NCI-H2081 (cell line): Measurements from ENCODE around the gene TMEM220.

Experiments used
- DNase-seq, 2 experiments: peaks; one replicate each; lab custom pipeline; 2025; lab: John Stamatoyannopoulos, UW

TMEM220 gene

DNA sequence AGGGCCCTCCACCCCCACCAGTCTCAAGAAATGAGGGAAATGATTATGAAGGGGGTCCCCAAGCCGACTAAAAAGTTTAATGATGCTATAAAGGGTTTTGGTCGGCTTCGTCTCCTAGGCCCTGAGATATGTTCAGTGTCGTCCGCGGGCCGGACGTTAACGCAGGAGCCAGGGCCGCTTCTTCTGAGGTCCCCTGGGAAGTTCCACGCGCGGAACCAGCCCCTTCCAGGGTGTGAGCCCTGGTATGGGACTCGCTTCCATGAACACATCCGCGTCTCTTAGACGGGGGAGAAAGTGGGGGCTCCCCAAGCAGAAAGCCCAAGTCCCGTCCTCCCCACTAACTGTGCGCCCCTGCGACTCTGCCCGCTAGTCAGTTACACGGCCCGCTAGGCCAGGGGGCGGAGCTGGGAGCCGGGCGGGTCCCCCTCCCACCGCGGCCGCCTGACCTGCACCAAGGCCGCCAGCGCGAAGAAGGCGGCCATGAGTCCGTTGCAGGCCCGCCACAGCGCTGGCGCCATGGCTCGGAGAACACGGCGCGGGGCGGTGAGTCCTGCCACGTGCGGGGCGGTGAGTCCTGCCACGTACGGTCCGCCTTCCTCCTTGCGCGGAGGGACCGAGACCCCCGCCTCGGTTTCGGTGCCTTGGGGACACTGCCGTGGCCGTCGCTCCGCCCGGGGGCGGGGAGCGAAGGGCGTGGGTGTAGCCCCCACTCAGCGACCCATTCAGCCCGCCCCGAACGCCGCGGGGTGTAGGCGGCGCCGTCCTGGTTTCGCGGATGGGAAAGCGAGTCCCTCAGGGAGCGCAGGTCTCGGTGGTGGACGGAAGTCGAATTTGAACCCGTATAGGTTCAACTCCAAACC lies at the start of gene TMEM220:
TMEM220 (minus strand) TSS at position 690 of the 860 bp plus-strand sequence; CDS start at position 518, 172 bp downstream.
- DNase-seq: no peak

DNA sequence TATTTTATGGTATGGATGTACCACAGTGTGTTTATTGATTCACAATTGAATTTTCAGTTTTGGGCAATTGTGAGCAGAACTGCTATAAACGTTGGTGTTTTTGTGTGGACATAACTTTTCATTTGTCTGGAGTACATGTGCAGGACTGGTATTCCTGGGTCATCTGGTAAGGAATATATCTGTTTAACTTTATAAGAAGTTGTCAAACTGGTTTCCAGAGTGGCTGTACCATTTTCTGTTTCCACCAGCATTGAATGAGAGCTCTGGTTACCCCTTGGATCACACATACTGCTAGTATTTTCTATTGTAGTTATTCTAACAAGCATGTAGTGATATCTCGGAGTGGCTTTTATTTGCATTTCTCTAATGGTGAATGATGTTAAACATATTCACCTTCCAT lies 49.8 kb upstream of the TMEM220 start:
- no peak for DNase-seq

DNA sequence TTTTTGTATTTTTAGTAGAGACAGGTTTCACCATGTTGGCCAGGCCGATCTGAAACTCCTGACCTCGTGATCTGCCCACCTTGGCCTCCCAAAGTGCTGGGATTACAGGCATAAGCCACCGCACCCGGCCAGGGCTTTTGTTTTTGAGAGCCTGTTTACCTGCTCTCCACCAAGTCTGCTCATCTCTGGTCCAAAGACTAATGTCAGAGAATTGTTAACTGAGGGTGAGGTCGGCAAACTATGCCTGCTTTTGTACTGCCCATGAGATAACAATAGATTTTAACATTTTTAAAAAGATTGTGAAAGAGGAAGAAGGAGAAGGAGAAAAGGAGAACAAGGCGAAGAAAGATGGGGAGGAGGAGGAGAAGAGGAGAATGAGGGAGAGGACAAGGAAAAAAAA lies 48.1 kb upstream of the TMEM220 start:
- no peak for DNase-seq

DNA sequence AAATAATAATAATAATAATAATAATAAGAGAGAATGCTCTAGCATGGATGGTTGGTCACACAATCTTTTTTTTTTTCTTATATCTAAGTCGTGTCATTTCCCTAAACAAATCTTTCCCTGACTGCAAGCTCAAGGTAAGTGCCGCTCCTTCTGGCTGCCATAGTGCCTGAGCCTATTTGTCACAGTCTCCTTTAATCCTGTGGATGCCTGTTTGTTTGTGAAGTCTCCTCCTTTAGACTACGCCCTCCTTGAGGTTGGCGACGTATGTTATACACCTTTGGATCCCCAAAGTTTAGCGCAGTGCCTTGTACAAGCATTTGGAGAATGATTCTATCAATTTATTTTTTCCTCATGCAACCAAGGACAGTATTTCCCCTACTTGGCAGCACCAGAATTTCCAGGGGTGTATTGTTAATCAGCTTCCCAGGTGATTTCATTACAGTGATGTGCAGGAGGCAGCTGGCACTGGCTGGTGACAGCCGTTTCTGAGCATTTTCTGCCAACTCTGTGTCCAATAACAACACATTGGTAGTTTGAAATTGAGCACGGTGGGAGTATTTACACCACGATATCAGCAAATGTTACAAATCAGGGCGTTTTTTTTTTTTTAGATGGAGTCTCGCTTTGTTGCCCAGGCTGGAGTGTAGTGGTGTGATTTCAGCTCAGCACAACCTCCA lies 47.4 kb upstream of the TMEM220 start:
- DNase-seq: no peak

DNA sequence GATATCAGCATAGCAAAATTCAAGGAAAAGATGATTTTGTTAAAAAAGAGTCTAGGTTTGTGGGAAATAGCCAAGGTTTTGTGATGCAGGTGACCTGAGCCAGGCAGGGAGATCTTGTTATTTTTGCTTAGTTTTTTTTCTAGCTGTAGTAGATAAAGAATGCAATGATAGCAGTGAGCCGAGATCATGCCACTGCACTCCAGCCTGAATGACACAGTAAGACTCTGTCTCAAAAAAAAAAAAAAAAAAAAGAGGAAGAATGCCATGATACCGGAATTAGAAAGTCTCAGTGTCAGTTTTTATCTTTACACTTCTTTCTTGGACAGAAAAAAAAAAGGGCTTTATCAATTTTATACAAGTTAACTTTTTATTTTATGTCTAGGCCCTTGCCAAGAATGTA lies 46.6 kb upstream of the TMEM220 start:
- no peak for DNase-seq

DNA sequence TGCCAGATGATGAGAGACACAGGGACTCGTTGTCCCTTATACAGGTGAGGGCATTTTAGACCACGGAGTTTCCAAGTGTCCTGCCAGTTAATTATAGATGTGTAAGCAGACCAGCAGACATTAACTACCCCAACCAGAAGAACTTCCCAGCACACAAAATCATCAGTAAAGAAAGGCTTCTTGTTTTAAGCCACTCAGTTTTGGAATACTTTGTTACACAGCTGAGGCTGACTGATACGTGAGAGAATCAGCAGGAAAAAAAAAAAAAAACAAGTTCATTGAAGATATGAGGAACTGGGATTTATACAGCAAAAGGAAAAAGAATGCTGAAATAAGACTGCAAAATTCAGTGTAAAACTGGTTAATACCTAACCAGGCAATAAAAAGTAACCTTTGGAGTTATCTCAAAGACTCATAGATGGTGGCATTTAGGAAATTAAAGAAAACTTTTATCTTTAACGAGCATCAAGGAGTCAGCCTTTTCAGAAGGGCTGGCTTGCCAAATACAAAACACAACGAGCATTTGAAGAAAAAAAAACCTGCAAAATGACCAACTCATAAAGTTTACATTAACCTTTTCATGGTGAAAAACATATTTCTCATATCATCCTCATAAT lies 46.0 kb upstream of the TMEM220 start:
- DNase-seq: no peak

DNA sequence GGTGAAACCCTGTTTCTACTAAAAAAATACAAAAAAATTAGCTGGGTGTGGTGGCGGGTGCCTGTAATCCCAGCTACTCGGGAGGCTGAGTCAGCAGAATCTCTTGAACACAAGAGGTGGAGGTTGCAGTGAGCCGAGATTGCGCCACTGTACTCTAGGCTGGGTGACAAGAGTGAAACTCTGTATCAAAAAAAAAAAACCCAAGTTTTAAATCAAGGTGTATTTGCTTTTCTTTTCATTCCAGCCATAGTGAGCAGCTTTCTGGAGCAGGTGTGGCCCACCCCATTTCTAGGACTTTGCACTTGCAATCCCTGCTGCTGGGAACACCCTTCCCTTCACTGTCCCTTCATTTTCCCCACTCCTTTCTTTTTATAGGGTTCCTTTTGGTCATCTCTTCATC lies 45.2 kb upstream of the TMEM220 start:
- DNase-seq: no peak

DNA sequence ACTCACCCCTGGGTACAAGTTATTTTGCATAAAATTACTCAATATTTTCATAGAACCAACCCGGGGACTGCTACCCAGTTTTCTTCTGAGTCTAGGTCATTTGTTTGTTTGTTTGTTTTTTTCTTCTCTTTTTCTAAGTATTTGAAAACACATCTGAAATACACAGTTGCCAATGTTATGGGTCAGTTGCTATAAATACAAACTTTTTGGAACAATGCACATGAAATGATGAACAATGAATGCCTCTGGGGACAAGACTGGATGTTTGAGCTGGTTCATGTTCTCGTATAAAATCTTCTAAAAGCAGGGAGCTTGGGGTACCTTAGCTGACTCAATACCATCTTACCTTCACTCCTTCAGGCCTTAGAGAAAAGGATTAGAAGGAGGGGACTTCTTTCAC lies 43.6 kb upstream of the TMEM220 start:
- DNase-seq: no peak

DNA sequence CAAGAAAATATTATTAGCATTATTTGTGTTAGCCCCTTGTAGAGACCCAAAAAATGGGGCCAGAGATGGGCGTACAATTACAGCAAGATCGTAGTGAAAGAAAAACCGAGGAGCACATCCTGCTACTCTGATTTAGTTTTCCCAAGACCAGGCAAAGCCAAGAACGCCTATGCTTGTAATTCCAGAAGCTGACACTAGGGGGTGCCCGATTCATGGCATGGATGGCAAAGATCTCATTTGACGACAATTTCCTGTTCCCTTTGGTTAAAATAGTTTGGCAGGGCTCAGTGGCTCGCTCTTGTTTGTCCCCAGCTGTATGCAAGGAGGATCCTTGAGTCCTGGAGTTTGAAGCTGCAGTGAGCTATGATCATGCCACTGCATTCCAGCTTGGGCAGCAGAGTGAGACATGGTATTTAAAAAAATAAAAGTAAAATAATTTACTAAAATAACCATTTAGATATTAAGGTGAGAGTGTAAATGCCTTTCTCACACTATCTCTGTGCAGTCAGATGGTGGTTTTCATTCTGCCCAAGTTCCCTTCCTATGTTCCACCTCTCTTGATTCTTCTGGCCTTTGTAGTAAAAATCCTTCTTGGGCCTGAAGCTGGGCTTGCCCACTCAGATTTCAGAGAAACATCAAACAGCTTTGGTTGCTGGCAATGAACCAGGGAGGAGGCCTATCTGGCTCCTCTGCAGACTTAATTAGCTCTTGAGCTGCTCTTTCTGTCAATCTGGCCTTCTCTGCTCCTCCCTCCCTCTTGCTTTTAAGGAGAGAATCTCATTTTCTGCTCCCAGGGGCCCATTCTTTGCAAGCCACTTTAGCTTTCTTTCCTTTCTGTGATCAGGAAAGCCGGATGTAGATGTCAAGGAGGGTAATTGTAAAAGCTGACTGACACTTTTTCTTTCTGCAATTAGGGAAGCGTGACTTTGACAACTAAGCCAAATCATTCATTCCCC lies 42.9 kb upstream of the TMEM220 start:
- no peak for DNase-seq

DNA sequence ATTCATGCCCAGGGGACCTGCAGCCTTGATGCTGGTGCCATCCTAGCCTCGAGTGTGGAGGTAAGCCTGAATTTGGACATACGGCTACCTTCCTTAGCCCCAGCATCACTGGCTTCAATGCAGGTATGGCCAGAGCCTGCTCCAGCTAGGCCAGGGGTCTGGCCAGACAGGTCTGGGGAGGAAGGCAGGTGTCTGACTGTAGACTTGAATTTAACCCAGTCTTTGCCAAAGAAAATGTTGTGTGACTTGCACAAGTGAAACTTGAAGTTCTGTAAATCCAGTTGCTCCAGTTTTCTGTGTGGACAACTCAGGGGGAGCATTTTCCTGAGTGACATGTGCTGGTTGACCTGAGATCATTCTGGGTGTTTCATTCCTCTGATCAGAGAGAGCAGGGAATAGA lies 41.3 kb upstream of the TMEM220 start:
- no peak for DNase-seq

DNA sequence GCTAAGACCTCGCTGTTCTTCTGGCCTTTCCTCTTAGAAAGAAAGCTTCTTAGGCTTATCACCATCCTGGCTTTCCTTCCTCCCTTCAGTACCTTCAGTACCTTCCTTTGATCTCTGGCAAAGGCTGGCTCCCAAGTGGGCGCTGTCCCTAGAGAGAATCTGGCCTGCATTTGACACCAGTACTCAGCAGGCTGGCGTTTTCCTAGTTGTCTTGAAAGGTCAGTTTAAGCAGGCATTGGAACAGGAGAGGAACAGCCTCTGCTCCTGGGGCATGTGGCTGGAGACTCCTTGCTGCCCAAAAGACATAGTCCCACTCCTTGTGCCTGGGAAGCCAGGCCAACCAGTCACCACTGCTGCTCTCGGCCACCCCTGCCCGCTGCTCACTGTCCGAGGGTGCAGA lies 40.0 kb upstream of the TMEM220 start:
- no peak for DNase-seq

DNA sequence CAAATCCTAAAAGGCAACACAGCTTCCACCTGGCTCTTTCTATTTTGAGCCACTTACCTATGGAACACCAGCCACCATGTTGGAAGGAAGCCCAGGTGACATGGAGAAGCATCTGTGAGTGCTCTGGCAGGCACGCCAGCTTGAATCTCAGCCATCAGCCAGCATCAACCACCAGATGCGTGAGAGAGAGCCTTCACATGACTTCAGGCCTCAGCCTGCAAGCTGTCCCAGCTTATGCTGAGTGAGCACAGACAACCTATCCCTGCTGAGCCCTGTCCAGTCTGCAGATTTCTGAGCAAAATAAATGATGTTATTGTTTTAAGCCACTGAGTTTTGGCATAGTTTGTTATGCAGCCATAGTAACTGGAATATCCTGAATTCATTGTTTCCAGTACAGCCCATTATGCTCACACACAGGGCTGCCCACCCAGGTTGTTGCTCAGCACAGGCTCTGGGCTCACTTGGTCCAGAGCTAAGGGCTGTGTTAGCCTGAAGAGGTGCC lies 39.0 kb upstream of the TMEM220 start:
- DNase-seq: no peak

DNA sequence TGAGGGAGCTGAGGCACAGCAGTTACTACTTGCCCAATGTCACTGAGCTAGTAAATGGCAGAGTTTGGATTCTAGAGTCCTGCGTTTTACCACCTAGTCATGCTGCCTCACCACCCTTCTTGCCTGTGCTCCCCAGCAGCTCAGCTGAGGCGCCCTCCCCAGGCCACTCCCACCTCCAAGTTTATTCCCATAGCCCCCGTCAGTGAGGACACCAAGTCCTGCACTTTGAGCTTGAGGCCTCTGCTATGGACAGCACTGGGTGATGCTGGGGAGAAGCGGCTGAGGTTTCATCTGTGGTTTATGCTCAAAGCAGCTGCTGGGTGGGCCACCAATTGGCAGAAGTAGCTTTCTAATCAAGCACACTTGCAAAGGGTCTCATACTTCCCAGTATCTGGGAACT lies 37.4 kb upstream of the TMEM220 start:
- DNase-seq: no peak

DNA sequence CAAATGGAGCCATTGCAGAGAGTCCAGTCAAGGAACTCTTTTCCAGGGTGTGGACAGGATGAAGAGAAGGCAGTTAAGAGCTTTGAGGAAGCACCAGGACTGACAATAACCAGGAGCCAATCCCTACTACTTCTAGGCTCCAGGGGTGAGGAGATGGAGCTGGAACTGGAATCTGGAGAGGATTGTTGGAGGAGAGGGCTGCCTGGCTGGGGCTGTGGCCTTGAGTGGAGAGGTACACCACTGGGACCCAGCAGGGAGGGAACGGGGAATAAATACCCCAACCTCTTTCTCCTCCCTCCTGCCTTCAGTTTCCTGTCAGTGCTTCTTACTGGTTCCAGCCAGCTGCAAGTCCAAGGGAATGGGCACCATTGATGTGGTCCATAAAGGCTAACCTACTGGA lies 32.2 kb upstream of the TMEM220 start:
- DNase-seq: no peak

DNA sequence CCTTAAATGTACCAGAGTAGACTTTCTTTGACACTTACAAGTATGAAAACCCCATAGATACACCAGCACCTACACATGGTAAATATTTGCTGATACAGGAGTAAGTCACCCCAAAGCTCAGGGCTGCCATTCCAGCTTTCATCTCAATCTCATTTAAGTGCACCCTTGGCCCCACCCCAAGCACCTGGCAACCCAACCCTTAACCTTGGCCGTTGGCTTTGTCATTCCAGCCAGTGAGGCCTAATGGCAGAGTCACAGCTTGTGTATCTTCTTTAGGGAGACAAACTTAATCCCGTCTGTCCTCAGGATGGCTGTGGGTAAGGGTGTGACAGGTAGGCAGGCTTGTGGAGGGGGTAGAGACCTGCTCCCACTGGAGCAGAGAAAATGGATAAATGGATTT lies 31.5 kb upstream of the TMEM220 start:
- DNase-seq: no peak

DNA sequence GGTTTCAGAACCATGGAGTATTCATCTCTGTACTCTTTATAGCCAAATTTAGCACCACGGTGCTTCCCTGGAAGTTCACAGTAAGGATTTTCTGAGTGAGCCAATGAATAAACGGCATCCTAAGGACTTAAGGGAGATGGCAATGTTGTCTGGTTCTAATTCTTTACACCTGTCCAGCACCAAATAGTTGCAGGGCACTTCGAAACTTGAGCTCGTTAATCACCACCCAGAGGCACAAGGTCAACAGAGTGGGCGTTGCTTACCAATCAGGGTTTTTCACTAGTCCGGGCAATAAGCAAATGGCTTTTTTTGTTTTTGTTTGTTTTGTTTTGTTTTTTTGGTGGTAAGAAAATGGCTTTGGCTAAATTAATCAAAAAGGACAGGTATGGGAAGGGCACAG lies 28.2 kb upstream of the TMEM220 start:
- DNase-seq: no peak

DNA sequence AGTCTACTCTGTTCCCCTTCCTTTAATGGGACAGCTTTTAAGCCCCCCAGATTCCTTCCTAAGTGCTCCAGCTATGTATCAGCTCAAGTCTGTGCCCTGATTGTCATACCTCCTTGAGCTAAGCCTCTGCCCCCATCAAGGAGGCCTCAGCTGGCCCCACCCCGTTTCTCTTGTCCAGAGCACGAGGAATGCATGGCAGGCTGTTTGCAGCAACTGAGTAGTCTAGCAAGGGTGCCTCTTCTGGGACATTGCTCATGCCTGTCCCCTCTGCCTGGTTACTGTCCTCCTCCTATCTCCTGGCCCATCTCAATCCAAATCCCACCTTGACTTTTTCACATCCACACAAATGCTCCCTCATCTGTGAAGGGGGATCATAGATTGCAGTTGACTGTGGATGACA lies 27.8 kb upstream of the TMEM220 start:
- DNase-seq: no peak

DNA sequence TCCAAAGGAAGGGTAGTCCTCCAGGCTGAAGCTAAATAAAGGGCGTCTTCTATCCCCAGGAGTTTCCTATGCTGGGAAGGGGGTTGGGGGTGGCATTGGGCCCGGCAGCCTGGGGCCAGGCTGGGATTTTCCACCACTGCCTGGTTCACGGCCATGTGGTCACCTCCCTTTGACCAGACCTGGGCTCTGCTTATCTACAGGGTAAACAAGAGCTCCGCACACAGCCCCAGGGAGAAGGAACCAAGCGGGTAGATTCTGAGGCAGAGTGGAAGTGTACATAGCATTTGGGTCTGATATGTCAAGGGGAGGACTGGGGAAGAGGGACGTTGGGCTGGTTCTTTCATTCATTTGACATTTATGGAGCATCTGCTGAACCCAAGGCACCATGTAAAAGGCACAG lies 27.2 kb upstream of the TMEM220 start:
- no peak for DNase-seq

DNA sequence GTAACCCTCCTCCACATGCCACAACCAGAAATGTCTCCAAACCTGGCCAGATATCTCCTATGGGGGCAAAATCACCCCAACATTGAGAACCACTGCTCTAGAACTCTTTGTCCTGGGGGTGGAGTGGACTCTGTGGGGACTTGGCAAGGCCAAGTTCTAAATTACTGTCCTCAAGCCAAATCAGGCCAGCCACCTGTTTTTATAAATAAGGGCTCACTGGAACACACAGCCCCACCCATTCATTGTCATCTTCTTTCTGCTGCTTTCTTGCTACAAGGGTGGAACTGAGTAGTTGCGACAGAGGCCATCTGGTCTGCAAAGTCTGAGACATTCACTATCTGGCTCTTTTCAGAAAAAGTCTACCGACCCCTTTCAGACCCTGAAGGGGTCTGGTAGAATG lies 26.8 kb upstream of the TMEM220 start:
- no peak for DNase-seq

DNA sequence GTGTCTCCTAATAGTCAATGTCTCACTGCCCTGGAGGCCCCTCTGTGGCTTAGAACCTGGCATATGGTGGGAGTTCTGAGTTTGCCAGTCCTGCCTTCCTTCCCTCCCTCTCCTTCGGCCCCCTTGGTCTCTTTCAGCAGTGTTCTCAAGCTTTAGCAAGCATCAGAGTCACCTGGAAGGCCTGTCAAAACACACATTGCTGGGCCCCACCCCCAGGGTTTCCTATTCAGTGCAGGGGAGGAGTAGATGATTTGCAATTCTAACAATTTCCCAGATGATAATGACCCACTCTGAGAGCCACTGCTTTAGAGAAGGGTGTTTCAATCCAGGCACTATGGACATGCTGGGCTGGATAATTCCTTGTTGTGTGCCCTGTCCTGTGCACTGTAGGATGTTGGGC lies 26.4 kb upstream of the TMEM220 start:
- no peak for DNase-seq

DNA sequence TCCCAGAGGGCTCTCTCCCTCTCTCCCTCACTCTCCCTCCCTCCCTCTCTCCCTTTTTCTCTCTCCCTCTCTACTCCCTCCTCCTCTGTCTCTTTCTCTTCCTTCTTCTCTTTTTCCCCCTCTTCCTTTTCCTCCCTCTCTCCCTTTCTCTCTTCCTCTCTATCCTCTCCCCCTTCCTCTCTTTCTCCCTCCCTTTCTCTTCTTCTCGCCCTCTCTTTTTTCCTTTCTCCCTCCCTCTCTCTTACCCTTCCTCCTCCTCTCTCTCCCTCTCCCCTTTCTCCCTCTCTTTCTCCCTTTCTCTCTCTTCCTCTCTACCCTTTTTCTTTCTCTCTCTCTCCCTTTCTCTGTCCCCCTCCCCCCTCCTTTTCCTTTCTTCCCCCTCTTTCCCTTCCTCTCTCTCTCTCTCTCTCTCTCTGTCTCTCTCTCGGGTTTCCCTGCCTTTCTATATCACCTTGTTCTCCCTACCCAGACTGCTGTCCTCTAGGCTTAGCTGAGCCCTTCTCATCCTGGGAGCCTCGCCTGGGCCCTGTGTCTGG lies 25.8 kb upstream of the TMEM220 start:
- no peak for DNase-seq
